ENCODE measurements around the gene PLA2R1. TPM values are rescaled to one million over a fixed set of nuclear protein-coding genes. Genes with fewer than 3 reads are reported as not detected.

Gene PLA2R1
- polyA plus RNA-seq, 4 donors = 3.3 to 24.6 (median 4.3) TPM

GRCh38 chr2:159941729-159942128, 120.7 kb downstream of the PLA2R1 start:
- FAIRE-seq = no peak
- no peak for DNase-seq
- H3K4me1 ChIP-seq (ENCODE audit: control insufficient read depth in 3 of 3, insufficient read depth in 2 of 3, low read depth in 1 of 3, low read length in 2 of 3) = no peaks in the 10 kb centered on the region
- WGBS, 3 donors = 77 to 86% (median 86%) methylated on average over 5 of the region's 5 CpGs
- H3K9me3 ChIP-seq (ENCODE audit: control insufficient read depth in 2 of 2, insufficient read depth in 1 of 2, low read depth in 1 of 2, low read length in 1 of 2) = no peaks in the 10 kb centered on the region
- peaks cover 0 to 7% (median 2%) of the 10 kb centered on the region in 3 donors for H3K36me3 ChIP-seq (ENCODE audit: control insufficient read depth in 3 of 3, insufficient read depth in 2 of 3, low read depth in 1 of 3, low read length in 3 of 3)
- H3K27me3 ChIP-seq (ENCODE audit: control insufficient read depth in 3 of 3, insufficient read depth in 3 of 3, low read length in 3 of 3) = no peaks in the 10 kb centered on the region
- H3K4me3 ChIP-seq (ENCODE audit: low read depth in 1 of 3, low read length in 3 of 3) = no peak overlapping the region
- H3K27ac ChIP-seq (ENCODE audit: low read depth in 1 of 3, low read length in 2 of 3) = no peak overlapping the region

- peaks cover 0 to 7% (median 6%) of the 10 kb centered on the region in 3 donors for H3K36me3 ChIP-seq (ENCODE audit: control insufficient read depth in 3 of 3, insufficient read depth in 2 of 3, low read depth in 1 of 3, low read length in 3 of 3)
- no peak overlapping the region for H3K27ac ChIP-seq (ENCODE audit: low read depth in 1 of 3, low read length in 2 of 3)
- no peaks in the 10 kb centered on the region for H3K4me1 ChIP-seq (ENCODE audit: control insufficient read depth in 3 of 3, insufficient read depth in 2 of 3, low read depth in 1 of 3, low read length in 2 of 3)
- no peaks in the 10 kb centered on the region for H3K9me3 ChIP-seq (ENCODE audit: control insufficient read depth in 2 of 2, insufficient read depth in 1 of 2, low read depth in 1 of 2, low read length in 1 of 2)
- no peak for FAIRE-seq
- no peaks in the 10 kb centered on the region for H3K27me3 ChIP-seq (ENCODE audit: control insufficient read depth in 3 of 3, insufficient read depth in 3 of 3, low read length in 3 of 3)
- no peak overlapping the region for H3K4me3 ChIP-seq (ENCODE audit: low read depth in 1 of 3, low read length in 3 of 3)
- peak; percentile 24 to 34 for DNase-seq
Measured at GRCh38 chr2:159939946-159940345, 122.5 kb downstream of the PLA2R1 start.

- FAIRE-seq = no peak
- Histone ChIP-seq H3K27me3 (ENCODE audit: control insufficient read depth in 3 of 3, insufficient read depth in 3 of 3, low read length in 3 of 3) (no peaks in the 10 kb centered on the region), H3K27ac (ENCODE audit: low read depth in 1 of 3, low read length in 2 of 3) (no peak overlapping the region), H3K9me3 (ENCODE audit: control insufficient read depth in 2 of 2, insufficient read depth in 1 of 2, low read depth in 1 of 2, low read length in 1 of 2) (no peaks in the 10 kb centered on the region), H3K4me3 (ENCODE audit: low read depth in 1 of 3, low read length in 3 of 3) (no peak overlapping the region), H3K4me1 (ENCODE audit: control insufficient read depth in 3 of 3, insufficient read depth in 2 of 3, low read depth in 1 of 3, low read length in 2 of 3) (no peaks in the 10 kb centered on the region), H3K36me3 (ENCODE audit: control insufficient read depth in 3 of 3, insufficient read depth in 2 of 3, low read depth in 1 of 3, low read length in 3 of 3) (peaks cover 0 to 7% (median 3%) of the 10 kb centered on the region in 3 donors)
- WGBS, 3 donors = 86 to 90% (median 89%) methylated on average over 3 of the region's 3 CpGs
- no peak for DNase-seq
Measured at GRCh38 chr2:159938395-159938794, 124.0 kb downstream of the PLA2R1 start.

- Histone ChIP-seq H3K4me3 (ENCODE audit: low read depth in 1 of 3, low read length in 3 of 3) (no peak overlapping the region), H3K27me3 (ENCODE audit: control insufficient read depth in 3 of 3, insufficient read depth in 3 of 3, low read length in 3 of 3) (no peaks in the 10 kb centered on the region), H3K27ac (ENCODE audit: low read depth in 1 of 3, low read length in 2 of 3) (no peak overlapping the region), H3K9me3 (ENCODE audit: control insufficient read depth in 2 of 2, insufficient read depth in 1 of 2, low read depth in 1 of 2, low read length in 1 of 2) (no peaks in the 10 kb centered on the region), H3K36me3 (ENCODE audit: control insufficient read depth in 3 of 3, insufficient read depth in 2 of 3, low read depth in 1 of 3, low read length in 3 of 3) (peaks cover 0 to 7% (median 3%) of the 10 kb centered on the region in 3 donors), H3K4me1 (ENCODE audit: control insufficient read depth in 3 of 3, insufficient read depth in 2 of 3, low read depth in 1 of 3, low read length in 2 of 3) (no peaks in the 10 kb centered on the region)
- 89 to 92% (median 90%) methylated on average over 4 of the region's 4 CpGs for WGBS, 3 donors
- DNase-seq (no peak), FAIRE-seq (no peak)
Measured at GRCh38 chr2:159936471-159936870, 125.9 kb downstream of the PLA2R1 start.

GRCh38 chr2:159933727-159934049, 128.7 kb downstream of the PLA2R1 start:
- WGBS, 3 donors = 42 to 81% (median 76%) methylated on average over 2 of the region's 2 CpGs
- FAIRE-seq (no peak), DNase-seq (no peak)
- Histone ChIP-seq H3K9me3 (ENCODE audit: control insufficient read depth in 2 of 2, insufficient read depth in 1 of 2, low read depth in 1 of 2, low read length in 1 of 2) (no peaks in the 10 kb centered on the region), H3K4me3 (ENCODE audit: low read depth in 1 of 3, low read length in 3 of 3) (no peak overlapping the region), H3K27ac (ENCODE audit: low read depth in 1 of 3, low read length in 2 of 3) (no peak overlapping the region), H3K36me3 (ENCODE audit: control insufficient read depth in 3 of 3, insufficient read depth in 2 of 3, low read depth in 1 of 3, low read length in 3 of 3) (peaks cover 0 to 5% (median 3%) of the 10 kb centered on the region in 3 donors), H3K4me1 (ENCODE audit: control insufficient read depth in 3 of 3, insufficient read depth in 2 of 3, low read depth in 1 of 3, low read length in 2 of 3) (no peaks in the 10 kb centered on the region), H3K27me3 (ENCODE audit: control insufficient read depth in 3 of 3, insufficient read depth in 3 of 3, low read length in 3 of 3) (no peaks in the 10 kb centered on the region)

GRCh38 chr2:159933040-159933726, 129.2 kb downstream of the PLA2R1 start:
- FAIRE-seq = no peak
- 75 to 94% (median 75%) methylated on average over 2 of the region's 2 CpGs for WGBS, 3 donors
- H3K27ac ChIP-seq (ENCODE audit: low read depth in 1 of 3, low read length in 2 of 3) = no peak overlapping the region

GRCh38 chr2:159926695-159927094, 135.7 kb downstream of the PLA2R1 start:
- Histone ChIP-seq H3K4me3 (ENCODE audit: low read depth in 1 of 3, low read length in 3 of 3) (no peak overlapping the region), H3K27me3 (ENCODE audit: control insufficient read depth in 3 of 3, insufficient read depth in 3 of 3, low read length in 3 of 3) (no peaks in the 10 kb centered on the region), H3K27ac (ENCODE audit: low read depth in 1 of 3, low read length in 2 of 3) (no peak overlapping the region), H3K9me3 (ENCODE audit: control insufficient read depth in 2 of 2, insufficient read depth in 1 of 2, low read depth in 1 of 2, low read length in 1 of 2) (peaks cover 0 to 4% of the 10 kb centered on the region in 2 donors), H3K4me1 (ENCODE audit: control insufficient read depth in 3 of 3, insufficient read depth in 2 of 3, low read depth in 1 of 3, low read length in 2 of 3) (no peaks in the 10 kb centered on the region), H3K36me3 (ENCODE audit: control insufficient read depth in 3 of 3, insufficient read depth in 2 of 3, low read depth in 1 of 3, low read length in 3 of 3) (no peaks in the 10 kb centered on the region)
- 82 to 91% (median 90%) methylated on average over 2 of the region's 2 CpGs for WGBS, 3 donors
- FAIRE-seq (no peak), DNase-seq (no peak)

More at GRCh38 chr2:159933040-159933726, 129.2 kb downstream of the PLA2R1 start:
- no peak overlapping the region for H3K4me3 ChIP-seq (ENCODE audit: low read depth in 1 of 3, low read length in 3 of 3)
- no peak for DNase-seq
- no peaks in the 10 kb centered on the region for H3K4me1 ChIP-seq (ENCODE audit: control insufficient read depth in 3 of 3, insufficient read depth in 2 of 3, low read depth in 1 of 3, low read length in 2 of 3)
- peaks cover 0 to 3% (median 1%) of the 10 kb centered on the region in 3 donors for H3K36me3 ChIP-seq (ENCODE audit: control insufficient read depth in 3 of 3, insufficient read depth in 2 of 3, low read depth in 1 of 3, low read length in 3 of 3)
- no peaks in the 10 kb centered on the region for H3K27me3 ChIP-seq (ENCODE audit: control insufficient read depth in 3 of 3, insufficient read depth in 3 of 3, low read length in 3 of 3)
- peaks cover 0 to under 1% of the 10 kb centered on the region in 2 donors for H3K9me3 ChIP-seq (ENCODE audit: control insufficient read depth in 2 of 2, insufficient read depth in 1 of 2, low read depth in 1 of 2, low read length in 1 of 2)

- H3K4me1 ChIP-seq (ENCODE audit: control insufficient read depth in 3 of 3, insufficient read depth in 2 of 3, low read depth in 1 of 3, low read length in 2 of 3) = no peaks in the 10 kb centered on the region
- no peaks in the 10 kb centered on the region for H3K36me3 ChIP-seq (ENCODE audit: control insufficient read depth in 3 of 3, insufficient read depth in 2 of 3, low read depth in 1 of 3, low read length in 3 of 3)
- H3K9me3 ChIP-seq (ENCODE audit: control insufficient read depth in 2 of 2, insufficient read depth in 1 of 2, low read depth in 1 of 2, low read length in 1 of 2) = peaks cover 0 to 4% of the 10 kb centered on the region in 2 donors
- no peak overlapping the region for H3K27ac ChIP-seq (ENCODE audit: low read depth in 1 of 3, low read length in 2 of 3)
- no peaks in the 10 kb centered on the region for H3K27me3 ChIP-seq (ENCODE audit: control insufficient read depth in 3 of 3, insufficient read depth in 3 of 3, low read length in 3 of 3)
- H3K4me3 ChIP-seq (ENCODE audit: low read depth in 1 of 3, low read length in 3 of 3) = no peak overlapping the region
- WGBS, 3 donors = 84 to 91% (median 85%) methylated on average over 3 of the region's 3 CpGs
- DNase-seq (no peak), FAIRE-seq (no peak)
Measured at GRCh38 chr2:159925975-159926374, 136.4 kb downstream of the PLA2R1 start.

- Histone ChIP-seq H3K4me3 (ENCODE audit: low read depth in 1 of 3, low read length in 3 of 3) (no peak overlapping the region), H3K4me1 (ENCODE audit: control insufficient read depth in 3 of 3, insufficient read depth in 2 of 3, low read depth in 1 of 3, low read length in 2 of 3) (no peaks in the 10 kb centered on the region), H3K36me3 (ENCODE audit: control insufficient read depth in 3 of 3, insufficient read depth in 2 of 3, low read depth in 1 of 3, low read length in 3 of 3) (no peaks in the 10 kb centered on the region), H3K27me3 (ENCODE audit: control insufficient read depth in 3 of 3, insufficient read depth in 3 of 3, low read length in 3 of 3) (no peaks in the 10 kb centered on the region), H3K9me3 (ENCODE audit: control insufficient read depth in 2 of 2, insufficient read depth in 1 of 2, low read depth in 1 of 2, low read length in 1 of 2) (no peaks in the 10 kb centered on the region), H3K27ac (ENCODE audit: low read depth in 1 of 3, low read length in 2 of 3) (no peak overlapping the region)
- WGBS, 3 donors = 63 to 68% (median 64%) methylated on average over 2 of the region's 2 CpGs
- DNase-seq (no peak), FAIRE-seq (no peak)
Measured at GRCh38 chr2:159922563-159922962, 139.9 kb downstream of the PLA2R1 start.
